HG02938 (cell line): ENCODE data around the gene CACNB3.

Source experiments
- ATAC-seq: cut with Tn5 transposase; IDR thresholded peaks from one replicate; pipeline ENCODE4 v1.9.1; 2021; ENCODE audit warnings: mild to moderate bottlenecking, moderate library complexity; ENCODE audit not compliant: unreplicated experiment

CACNB3 gene

GRCh38 chr12:48817873-48818830 lies at the start of gene CACNB3:
Gene CACNB3 (plus strand): TSS chr12:48818496. CDS start chr12:48818930, 434 bp downstream.
- ATAC-seq, result no peak

GRCh38 chr12:48768736-48769135 lies 49.6 kb upstream of the CACNB3 start:
- ATAC-seq, result no peak

- ATAC-seq, result no peak
These were observed 47.5 kb upstream of the CACNB3 start for GRCh38 chr12:48770756-48771155.

GRCh38 chr12:48771588-48772112 lies 46.6 kb upstream of the CACNB3 start:
- no peak for ATAC-seq

GRCh38 chr12:48773686-48774085 lies 44.6 kb upstream of the CACNB3 start:
- no peak for ATAC-seq

GRCh38 chr12:48774516-48774915 lies 43.8 kb upstream of the CACNB3 start:
- ATAC-seq, result no peak

GRCh38 chr12:48775299-48775698 lies 43.0 kb upstream of the CACNB3 start:
- ATAC-seq, result no peak

- ATAC-seq, result no peak
These were observed 42.2 kb upstream of the CACNB3 start for GRCh38 chr12:48775991-48776649.

- ATAC-seq, result no peak
These were observed 41.3 kb upstream of the CACNB3 start for GRCh38 chr12:48776956-48777355.

GRCh38 chr12:48777501-48778400 lies 40.5 kb upstream of the CACNB3 start:
- ATAC-seq, result no peak

GRCh38 chr12:48779869-48780268 lies 38.4 kb upstream of the CACNB3 start:
- ATAC-seq, result no peak

GRCh38 chr12:48780381-48781025 lies 37.8 kb upstream of the CACNB3 start:
- ATAC-seq, result no peak

- no peak for ATAC-seq
These were observed 36.4 kb upstream of the CACNB3 start for GRCh38 chr12:48781750-48782456.

- no peak for ATAC-seq
These were observed 35.6 kb upstream of the CACNB3 start for GRCh38 chr12:48782457-48783395.

- ATAC-seq, result no peak
These were observed 34.9 kb upstream of the CACNB3 start for GRCh38 chr12:48783432-48783831.

GRCh38 chr12:48786591-48787544 lies 31.4 kb upstream of the CACNB3 start:
- no peak for ATAC-seq

GRCh38 chr12:48787791-48788523 lies 30.3 kb upstream of the CACNB3 start:
- no peak for ATAC-seq
